Ishikawa (cell line): ENCODE measurements around the gene ZNF800.

ENCODE experiments used
- CEBPB ChIP-seq: IDR thresholded peaks from 2 replicates; pipeline ENCODE4 v1.6.1; 2012
- CREB1 ChIP-seq: IDR thresholded peaks from 2 replicates; pipeline ENCODE4 v1.6.1; 2012; ENCODE audit warnings: low read depth
- EGR1 ChIP-seq: IDR thresholded peaks from 2 replicates; pipeline ENCODE4 v1.6.1; 2012
- EP300 ChIP-seq: IDR thresholded peaks from 2 replicates; pipeline ENCODE4 v1.6.1; 2012; ENCODE audit warnings: borderline replicate concordance
- FOXM1 ChIP-seq: IDR thresholded peaks from 2 replicates; pipeline ENCODE4 v1.6.1; 2012; ENCODE audit warnings: low read depth, borderline replicate concordance
- NFIC ChIP-seq: IDR thresholded peaks from 2 replicates; pipeline ENCODE4 v1.6.1; 2012
- RAD21 ChIP-seq: IDR thresholded peaks from 2 replicates; pipeline ENCODE4 v1.6.1; 2012; ENCODE audit warnings: low read depth
- REST ChIP-seq: IDR thresholded peaks from 2 replicates; pipeline ENCODE4 v1.6.1; 2012; ENCODE audit warnings: low read depth, mild to moderate bottlenecking
- TAF1 ChIP-seq: IDR thresholded peaks from 2 replicates; pipeline ENCODE4 v1.6.1; 2012; ENCODE audit warnings: low read depth, mild to moderate bottlenecking
- TCF12 ChIP-seq: IDR thresholded peaks from 2 replicates; pipeline ENCODE4 v1.6.1; 2012; ENCODE audit warnings: low read depth
- TEAD4 ChIP-seq: IDR thresholded peaks from 2 replicates; pipeline ENCODE4 v1.6.1; 2012
- YY1 ChIP-seq: IDR thresholded peaks from 2 replicates; pipeline ENCODE4 v1.6.1; 2012; ENCODE audit warnings: low read depth
- ZBTB7A ChIP-seq: IDR thresholded peaks from 2 replicates; pipeline ENCODE4 v1.6.1; 2012; ENCODE audit warnings: low read depth
- TF ChIP-seq, protein P1 (sequence below): IDR thresholded peaks from 2 replicates; pipeline ENCODE4 v1.6.1; 2012
- TF ChIP-seq, protein P2 (sequence below): IDR thresholded peaks from 2 replicates; pipeline ENCODE4 v1.6.1; 2012

The ZNF800 gene

GRCh38 chr7:127380479-127380878, 12.0 kb downstream of the ZNF800 start:
- TF ChIP-seq RAD21 (no peak), CEBPB (no peak), CREB1 (no peak), FOXM1 (no peak), ZBTB7A (no peak), TEAD4 (no peak), EP300 (no peak), EGR1 (no peak), NFIC (no peak), TAF1 (no peak), YY1 (no peak), TCF12 (no peak), REST (no peak)
- TF ChIP-seq, protein P1, sequence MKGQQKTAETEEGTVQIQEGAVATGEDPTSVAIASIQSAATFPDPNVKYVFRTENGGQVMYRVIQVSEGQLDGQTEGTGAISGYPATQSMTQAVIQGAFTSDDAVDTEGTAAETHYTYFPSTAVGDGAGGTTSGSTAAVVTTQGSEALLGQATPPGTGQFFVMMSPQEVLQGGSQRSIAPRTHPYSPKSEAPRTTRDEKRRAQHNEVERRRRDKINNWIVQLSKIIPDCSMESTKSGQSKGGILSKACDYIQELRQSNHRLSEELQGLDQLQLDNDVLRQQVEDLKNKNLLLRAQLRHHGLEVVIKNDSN, result no peak
- TF ChIP-seq, protein P2, sequence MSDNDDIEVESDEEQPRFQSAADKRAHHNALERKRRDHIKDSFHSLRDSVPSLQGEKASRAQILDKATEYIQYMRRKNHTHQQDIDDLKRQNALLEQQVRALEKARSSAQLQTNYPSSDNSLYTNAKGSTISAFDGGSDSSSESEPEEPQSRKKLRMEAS, result no peak

GRCh38 chr7:127379642-127380041, 12.9 kb downstream of the ZNF800 start:
- TF ChIP-seq TEAD4, result no peak
- TF ChIP-seq, protein P2, result no peak
- TF ChIP-seq CREB1, result no peak
- TF ChIP-seq REST, result no peak
- no peak for TF ChIP-seq FOXM1
- no peak for TF ChIP-seq TAF1
- TF ChIP-seq EP300, result no peak
- no peak for TF ChIP-seq TCF12

- TF ChIP-seq ZBTB7A (no peak), YY1 (no peak)
These were observed 14.0 kb downstream of the ZNF800 start for GRCh38 chr7:127378537-127378936.

- no peak for TF ChIP-seq EGR1
- TF ChIP-seq YY1, result no peak
- TF ChIP-seq NFIC, result no peak
- TF ChIP-seq RAD21, result no peak
- TF ChIP-seq, protein P1, result no peak
- no peak for TF ChIP-seq EP300
- TF ChIP-seq TAF1, result no peak
- no peak for TF ChIP-seq TCF12
- TF ChIP-seq REST, result no peak
- TF ChIP-seq TEAD4, result no peak
- TF ChIP-seq ZBTB7A, result no peak
- no peak for TF ChIP-seq CREB1
- TF ChIP-seq FOXM1, result no peak
- TF ChIP-seq, protein P2, result no peak
- TF ChIP-seq CEBPB, result no peak
These were observed 15.1 kb downstream of the ZNF800 start for GRCh38 chr7:127377425-127377824.

- TF ChIP-seq YY1, result no peak
- no peak for TF ChIP-seq CEBPB
- TF ChIP-seq, protein P2, result no peak
- no peak for TF ChIP-seq TEAD4
These were observed 16.9 kb downstream of the ZNF800 start for GRCh38 chr7:127375631-127376030.
